ENCODE measurements around the gene IMMP2L.

DNA sequence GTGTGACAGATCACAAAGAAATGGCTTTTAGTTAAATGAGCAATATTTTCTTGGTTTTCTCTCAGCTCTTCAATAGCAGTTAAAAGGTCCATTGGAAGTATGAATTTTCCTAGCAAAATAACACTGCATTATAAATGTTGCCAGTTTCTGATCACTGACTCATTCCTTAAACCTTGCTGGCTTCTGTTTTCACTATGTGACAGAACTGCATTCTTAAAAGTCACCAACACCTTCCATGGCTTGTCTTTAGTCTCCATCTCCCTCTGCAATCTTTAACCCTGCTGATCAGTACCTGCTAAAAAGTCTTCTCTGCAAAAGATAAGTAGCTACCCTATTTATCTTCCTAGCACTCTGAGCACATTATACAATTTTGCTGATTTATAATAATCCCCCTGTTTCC, 876.4 kb downstream of the IMMP2L start:
- no peak for TF ChIP-seq POLR2A (IDR thresholded peaks at IDR 0.05)
- TF ChIP-seq, protein P1, sequence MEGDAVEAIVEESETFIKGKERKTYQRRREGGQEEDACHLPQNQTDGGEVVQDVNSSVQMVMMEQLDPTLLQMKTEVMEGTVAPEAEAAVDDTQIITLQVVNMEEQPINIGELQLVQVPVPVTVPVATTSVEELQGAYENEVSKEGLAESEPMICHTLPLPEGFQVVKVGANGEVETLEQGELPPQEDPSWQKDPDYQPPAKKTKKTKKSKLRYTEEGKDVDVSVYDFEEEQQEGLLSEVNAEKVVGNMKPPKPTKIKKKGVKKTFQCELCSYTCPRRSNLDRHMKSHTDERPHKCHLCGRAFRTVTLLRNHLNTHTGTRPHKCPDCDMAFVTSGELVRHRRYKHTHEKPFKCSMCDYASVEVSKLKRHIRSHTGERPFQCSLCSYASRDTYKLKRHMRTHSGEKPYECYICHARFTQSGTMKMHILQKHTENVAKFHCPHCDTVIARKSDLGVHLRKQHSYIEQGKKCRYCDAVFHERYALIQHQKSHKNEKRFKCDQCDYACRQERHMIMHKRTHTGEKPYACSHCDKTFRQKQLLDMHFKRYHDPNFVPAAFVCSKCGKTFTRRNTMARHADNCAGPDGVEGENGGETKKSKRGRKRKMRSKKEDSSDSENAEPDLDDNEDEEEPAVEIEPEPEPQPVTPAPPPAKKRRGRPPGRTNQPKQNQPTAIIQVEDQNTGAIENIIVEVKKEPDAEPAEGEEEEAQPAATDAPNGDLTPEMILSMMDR (IDR thresholded peaks at IDR 0.05) = no peak
- no peak for TF ChIP-seq EP300 (IDR thresholded peaks at IDR 0.05)
- no peak for TF ChIP-seq POLR2AphosphoS5 (IDR thresholded peaks at IDR 0.05)
